Retinal pigment epithelial cell (primary cell): Measurements from ENCODE around the gene PRKG1.

Source experiments
- DNase-seq: peaks from one replicate; pipeline ENCODE4 v3.0.0-alpha.2; 2010; ENCODE audit warnings: low read depth
- H3K4me3 ChIP-seq: 2 replicates; pipeline ENCODE4 v1.5.1; 2011; ENCODE audit warnings: mild to moderate bottlenecking, low read length, control low read depth, moderate library complexity
- CTCF ChIP-seq: conservative IDR thresholded peaks from 2 replicates; pipeline ENCODE4 v1.5.1; 2011; ENCODE audit warnings: low read depth, low read length, control low read depth, inconsistent platforms

PRKG1 gene

GRCh38 chr10:51843966-51844365, 769.7 kb downstream of the PRKG1 start:
- TF ChIP-seq CTCF = no peak
- no peak overlapping the region for H3K4me3 ChIP-seq
- DNase-seq = no peak

GRCh38 chr10:51846856-51847506, 772.7 kb downstream of the PRKG1 start:
- no peak for TF ChIP-seq CTCF
- no peak for DNase-seq
- no peak overlapping the region for H3K4me3 ChIP-seq

- no peak for TF ChIP-seq CTCF
- DNase-seq = no peak
- H3K4me3 ChIP-seq = no peak overlapping the region
Measured at GRCh38 chr10:51852297-51852696, 778.0 kb downstream of the PRKG1 start.

GRCh38 chr10:51857305-51857704, 783.0 kb downstream of the PRKG1 start:
- DNase-seq = no peak
- no peak overlapping the region for H3K4me3 ChIP-seq
- no peak for TF ChIP-seq CTCF

GRCh38 chr10:51860257-51860656, 786.0 kb downstream of the PRKG1 start:
- no peak for TF ChIP-seq CTCF
- no peak overlapping the region for H3K4me3 ChIP-seq
- DNase-seq = no peak

- no peak for TF ChIP-seq CTCF
- no peak for DNase-seq
- H3K4me3 ChIP-seq = no peak overlapping the region
Measured at GRCh38 chr10:51861051-51861450, 786.8 kb downstream of the PRKG1 start.

GRCh38 chr10:51861731-51862130, 787.4 kb downstream of the PRKG1 start:
- TF ChIP-seq CTCF = no peak
- H3K4me3 ChIP-seq = no peak overlapping the region
- no peak for DNase-seq
